Effector memory CD8-positive, alpha-beta T cell (primary cell): ENCODE data around the gene ACTL7A.

ENCODE experiments used
- ATAC-seq: fragments of 150-1000 bp; cut with Tn5 transposase; replicated peaks from 2 replicates; pipeline ENCODE4 v1.10.0; 2021; ENCODE audit warnings: mild to moderate bottlenecking, moderate library complexity
- DNase-seq, 3 experiments: peaks; one replicate each; pipeline ENCODE4 v3.0.0; 2021
- H3K27ac Mint-ChIP-seq, 2 donors: one replicate each; pipeline ENCODE4 v1.8.0; 2022; ENCODE audit warnings: mild to moderate bottlenecking in 2 of 2, mixed read lengths in 2 of 2, moderate library complexity in 2 of 2
- H3K27me3 Mint-ChIP-seq, 2 donors: one replicate each; pipeline ENCODE4 v1.8.0; 2022; ENCODE audit warnings: mixed read lengths in 2 of 2
- H3K36me3 Mint-ChIP-seq: one replicate; pipeline ENCODE4 v1.8.0; 2022; ENCODE audit warnings: mild to moderate bottlenecking, moderate library complexity, mixed read lengths; ENCODE audit not compliant: insufficient read depth
- H3K4me1 Mint-ChIP-seq, 2 donors: one replicate each; pipeline ENCODE4 v1.8.0; 2022; ENCODE audit warnings: low read depth in 2 of 2, mixed read lengths in 2 of 2
- H3K4me3 Mint-ChIP-seq, 2 donors: one replicate each; pipeline ENCODE4 v1.8.0; 2022; ENCODE audit warnings: mild to moderate bottlenecking in 2 of 2, mixed read lengths in 2 of 2, moderate library complexity in 2 of 2
- H3K9me3 Mint-ChIP-seq, 2 donors: one replicate each; pipeline ENCODE4 v1.8.0; 2022; ENCODE audit warnings: mixed read lengths in 2 of 2

ACTL7A gene

GRCh38 chr9:108854641-108855528, 7.2 kb upstream of the ACTL7A start:
- H3K4me1 Mint-ChIP-seq, result no peaks in the 10 kb centered on the region
- no peak for DNase-seq
- no peak overlapping the region for H3K27ac Mint-ChIP-seq
- H3K9me3 Mint-ChIP-seq, result no peaks in the 10 kb centered on the region
- H3K36me3 Mint-ChIP-seq, result no peaks in the 10 kb centered on the region
- H3K4me3 Mint-ChIP-seq, result no peak overlapping the region
- no peak for ATAC-seq
- peaks cover 25 to 34% of the 10 kb centered on the region in 2 donors for H3K27me3 Mint-ChIP-seq

DNA sequence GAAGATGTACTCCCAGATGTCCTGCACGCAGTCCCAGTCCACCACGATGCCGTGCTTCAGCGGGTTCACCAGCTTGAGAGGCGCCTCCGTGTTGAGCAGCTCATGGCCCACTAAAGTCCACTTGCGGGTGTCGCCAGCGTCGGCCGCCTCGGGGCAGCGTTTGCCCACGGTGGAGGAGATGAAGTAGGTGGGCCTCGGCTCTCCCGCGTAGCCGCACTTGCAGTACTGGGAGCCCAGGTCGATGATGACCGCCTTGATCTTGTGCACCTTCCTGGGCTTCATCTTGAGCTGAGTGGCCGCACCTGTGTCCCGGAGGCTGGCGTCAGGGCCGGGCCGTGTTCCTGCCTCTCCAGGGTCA, 6.6 kb upstream of the ACTL7A start:
- no peaks in the 10 kb centered on the region for H3K9me3 Mint-ChIP-seq
- ATAC-seq (no peak), DNase-seq (no peak)
- no peak overlapping the region for H3K4me3 Mint-ChIP-seq
- no peaks in the 10 kb centered on the region for H3K36me3 Mint-ChIP-seq
- H3K4me1 Mint-ChIP-seq, result no peaks in the 10 kb centered on the region
- no peak overlapping the region for H3K27ac Mint-ChIP-seq
- peaks cover 25 to 33% of the 10 kb centered on the region in 2 donors for H3K27me3 Mint-ChIP-seq

GRCh38 chr9:108855888-108856287, 6.2 kb upstream of the ACTL7A start, which contains the start of gene ACTL7B:
TSS of gene ACTL7B (minus strand) at chr9:108855986. CDS start at chr9:108855930, 56 bp downstream.
- H3K4me3 Mint-ChIP-seq, result no peak within 1 kb of the TSS
- no peak within 1 kb of the TSS for H3K27ac Mint-ChIP-seq
- H3K9me3 Mint-ChIP-seq, result no peaks in the 10 kb centered on the region
- H3K4me1 Mint-ChIP-seq, result no peaks in the 10 kb centered on the region
- peaks cover 25 to 33% of the 10 kb centered on the region in 2 donors for H3K27me3 Mint-ChIP-seq
- ATAC-seq (no peak), DNase-seq (no peak)
- H3K36me3 Mint-ChIP-seq, result no peaks in the 10 kb centered on the region

DNA sequence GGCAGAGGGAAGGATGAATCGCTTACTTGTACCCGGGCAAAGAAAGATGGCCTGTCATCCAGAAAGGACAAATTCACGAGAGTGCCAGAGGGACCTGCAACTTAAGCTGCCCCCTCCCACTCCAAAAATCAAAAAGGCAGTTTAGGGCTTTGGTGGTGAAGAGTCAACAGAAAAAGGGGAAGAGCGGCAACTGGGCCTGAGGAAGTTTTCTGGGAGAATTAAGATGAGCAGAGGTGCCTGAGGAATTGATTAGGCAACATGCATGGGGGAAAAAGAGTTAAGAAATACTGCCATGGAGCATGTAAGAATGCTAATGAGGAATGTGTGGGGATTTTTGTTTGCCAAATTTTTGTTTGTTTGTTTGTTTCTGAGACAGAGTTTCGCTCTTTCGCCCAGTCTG, 4.5 kb upstream of the ACTL7A start:
- Mint-ChIP-seq H3K27me3 (peaks cover 14 to 17% of the 10 kb centered on the region in 2 donors), H3K9me3 (no peaks in the 10 kb centered on the region), H3K36me3 (no peaks in the 10 kb centered on the region), H3K4me1 (no peaks in the 10 kb centered on the region), H3K4me3 (peak overlapping the region in 1 of 2 donors; percentile 23), H3K27ac (no peak overlapping the region)
- DNase-seq, result no peak
- ATAC-seq, result no peak

- DNase-seq, result no peak
- Mint-ChIP-seq H3K4me1 (no peaks in the 10 kb centered on the region), H3K36me3 (no peaks in the 10 kb centered on the region), H3K27ac (no peak overlapping the region), H3K9me3 (no peaks in the 10 kb centered on the region), H3K27me3 (peaks cover 0 to 5% of the 10 kb centered on the region in 2 donors), H3K4me3 (no peak overlapping the region)
- ATAC-seq, result no peak
These were observed 2.5 kb upstream of the ACTL7A start for GRCh38 chr9:108859459-108860114.

DNA sequence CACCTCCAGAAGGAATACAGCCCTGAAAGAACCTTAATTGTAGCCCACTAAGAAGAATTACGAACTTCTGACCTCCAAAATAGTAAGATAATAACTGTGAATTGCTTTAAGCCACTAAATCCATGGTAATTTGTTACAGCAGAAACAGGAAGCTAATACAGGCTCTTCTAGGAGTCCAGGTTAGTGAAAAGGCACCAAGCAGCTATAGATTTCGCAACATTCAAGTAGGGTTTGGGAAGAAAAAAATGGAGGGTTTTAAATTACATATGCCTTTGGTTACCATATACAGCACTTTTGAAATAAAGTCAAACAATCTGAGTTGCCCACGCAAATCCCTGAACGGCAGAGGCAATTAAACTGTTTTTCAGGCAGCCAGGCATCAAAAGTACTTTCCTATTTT, 1.7 kb upstream of the ACTL7A start:
- Mint-ChIP-seq H3K27ac (no peak overlapping the region), H3K36me3 (no peaks in the 10 kb centered on the region), H3K4me3 (no peak overlapping the region), H3K9me3 (no peaks in the 10 kb centered on the region), H3K4me1 (no peaks in the 10 kb centered on the region), H3K27me3 (peaks cover 0 to 5% of the 10 kb centered on the region in 2 donors)
- DNase-seq (no peak), ATAC-seq (no peak)

DNA sequence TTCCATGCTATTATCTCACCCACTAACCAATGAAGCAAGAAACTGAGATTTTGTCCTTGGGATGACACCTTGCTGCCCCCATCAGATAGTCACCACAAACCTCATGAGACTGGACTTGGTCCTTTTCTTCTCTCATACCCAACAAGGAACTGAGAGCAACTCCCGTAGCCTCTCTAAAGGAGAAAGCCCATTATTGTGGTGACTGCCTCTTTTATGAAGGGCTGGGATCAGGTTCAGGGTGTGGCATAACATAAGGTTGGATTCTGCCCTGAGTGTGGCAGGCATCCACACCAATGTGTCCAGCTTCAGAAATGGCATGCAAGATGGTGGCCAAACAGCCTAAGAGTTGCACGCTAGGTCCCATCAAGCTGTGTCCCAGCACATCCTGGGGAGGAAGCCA, 1.3 kb upstream of the ACTL7A start:
- ATAC-seq (no peak), DNase-seq (no peak)
- Mint-ChIP-seq H3K27me3 (peaks cover 0 to 5% of the 10 kb centered on the region in 2 donors), H3K9me3 (no peaks in the 10 kb centered on the region), H3K27ac (no peak overlapping the region), H3K4me1 (no peaks in the 10 kb centered on the region), H3K4me3 (no peak overlapping the region), H3K36me3 (no peaks in the 10 kb centered on the region)

- ATAC-seq (no peak), DNase-seq (no peak)
- no peak overlapping the region for H3K27ac Mint-ChIP-seq
- H3K4me1 Mint-ChIP-seq, result no peaks in the 10 kb centered on the region
- no peaks in the 10 kb centered on the region for H3K36me3 Mint-ChIP-seq
- no peak overlapping the region for H3K4me3 Mint-ChIP-seq
- no peaks in the 10 kb centered on the region for H3K9me3 Mint-ChIP-seq
- peaks cover 0 to 5% of the 10 kb centered on the region in 2 donors for H3K27me3 Mint-ChIP-seq
These were observed 602 bp upstream of the ACTL7A start for GRCh38 chr9:108861464-108861863.

DNA sequence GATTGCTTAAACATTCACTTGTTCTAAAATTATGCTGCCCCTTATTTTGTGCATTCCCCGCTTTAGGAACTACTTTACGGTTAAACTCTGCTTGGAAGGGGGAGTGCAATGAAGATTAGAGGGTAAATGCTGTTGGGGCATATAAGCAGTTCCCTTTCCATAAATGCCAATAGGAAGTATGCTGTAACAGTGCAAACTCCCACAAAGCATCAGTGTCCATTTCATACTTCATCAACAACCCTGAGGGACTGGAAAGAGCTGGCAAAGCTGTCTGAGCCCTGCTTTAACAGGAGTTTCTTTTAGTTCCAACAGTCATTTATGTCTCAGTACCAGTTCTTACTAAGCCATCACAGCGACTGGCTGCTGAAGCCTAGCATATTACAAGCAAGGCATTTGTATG, 1.8 kb downstream of the ACTL7A start:
- H3K27ac Mint-ChIP-seq, result no peak overlapping the region
- peaks cover 4% of the 10 kb centered on the region for H3K36me3 Mint-ChIP-seq
- DNase-seq (no peak), ATAC-seq (no peak)
- no peaks in the 10 kb centered on the region for H3K4me1 Mint-ChIP-seq
- no peak overlapping the region for H3K4me3 Mint-ChIP-seq
- no peaks in the 10 kb centered on the region for H3K27me3 Mint-ChIP-seq
- H3K9me3 Mint-ChIP-seq, result no peaks in the 10 kb centered on the region

DNA sequence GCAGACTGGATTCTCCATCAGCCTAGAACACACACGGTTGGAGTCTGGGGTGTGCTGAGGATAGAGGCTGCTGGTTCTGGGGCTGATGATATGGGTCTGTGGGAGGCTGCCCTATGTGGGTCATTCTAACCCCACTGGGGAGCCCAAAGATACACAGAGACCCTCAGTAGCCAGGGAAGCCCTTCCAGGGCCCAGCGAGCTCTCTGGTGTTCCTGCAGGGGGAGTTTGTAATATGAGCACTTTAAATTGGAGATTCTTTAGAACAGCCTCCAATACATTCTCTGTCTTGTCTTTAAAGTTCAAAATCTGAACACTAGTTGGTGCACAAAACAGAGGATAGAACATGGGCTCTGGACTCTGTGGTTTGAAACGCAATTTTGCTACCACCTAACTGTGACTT, 2.4 kb downstream of the ACTL7A start:
- no peaks in the 10 kb centered on the region for H3K27me3 Mint-ChIP-seq
- H3K36me3 Mint-ChIP-seq, result peaks cover 9% of the 10 kb centered on the region
- no peak overlapping the region for H3K27ac Mint-ChIP-seq
- H3K4me3 Mint-ChIP-seq, result no peak overlapping the region
- H3K9me3 Mint-ChIP-seq, result no peaks in the 10 kb centered on the region
- no peaks in the 10 kb centered on the region for H3K4me1 Mint-ChIP-seq
- DNase-seq (no peak), ATAC-seq (no peak)

GRCh38 chr9:108865037-108865436, 3.0 kb downstream of the ACTL7A start:
- DNase-seq (no peak), ATAC-seq (no peak)

DNA sequence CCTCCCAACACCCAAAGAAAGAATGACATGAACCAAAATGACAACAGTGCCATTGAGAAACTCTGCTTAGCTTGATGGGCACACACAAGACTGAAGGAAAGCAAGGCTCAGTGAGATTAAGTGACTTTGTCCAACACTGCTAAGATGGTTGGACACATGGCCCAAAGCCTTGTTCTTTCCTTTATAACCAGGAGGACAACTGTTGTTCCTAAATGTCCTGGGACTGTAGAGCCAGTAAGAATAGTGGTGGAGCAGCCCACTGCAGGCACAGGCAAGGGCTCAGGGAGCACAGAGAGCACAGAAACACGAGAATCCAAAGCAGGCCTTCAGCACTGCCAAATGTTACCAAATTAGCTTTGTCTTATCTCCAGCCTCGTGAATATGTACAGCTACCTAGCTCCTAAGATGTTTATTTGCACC, 3.9 kb downstream of the ACTL7A start:
- Mint-ChIP-seq H3K4me3 (no peak overlapping the region), H3K27ac (no peak overlapping the region), H3K9me3 (no peaks in the 10 kb centered on the region), H3K27me3 (no peaks in the 10 kb centered on the region), H3K36me3 (peaks cover 19% of the 10 kb centered on the region), H3K4me1 (no peaks in the 10 kb centered on the region)
- DNase-seq (no peak), ATAC-seq (no peak)

More at GRCh38 chr9:108865037-108865436, 3.0 kb downstream of the ACTL7A start:
- no peaks in the 10 kb centered on the region for H3K4me1 Mint-ChIP-seq
- H3K36me3 Mint-ChIP-seq, result peaks cover 13% of the 10 kb centered on the region
- no peak overlapping the region for H3K27ac Mint-ChIP-seq
- H3K4me3 Mint-ChIP-seq, result no peak overlapping the region
- H3K9me3 Mint-ChIP-seq, result no peaks in the 10 kb centered on the region
- H3K27me3 Mint-ChIP-seq, result no peaks in the 10 kb centered on the region

GRCh38 chr9:108867116-108867515, 5.0 kb downstream of the ACTL7A start:
- H3K9me3 Mint-ChIP-seq, result no peaks in the 10 kb centered on the region
- H3K27me3 Mint-ChIP-seq, result no peaks in the 10 kb centered on the region
- no peak overlapping the region for H3K27ac Mint-ChIP-seq
- H3K4me1 Mint-ChIP-seq, result no peaks in the 10 kb centered on the region
- peaks cover 27% of the 10 kb centered on the region for H3K36me3 Mint-ChIP-seq
- ATAC-seq (no peak), DNase-seq (no peak)
- H3K4me3 Mint-ChIP-seq, result no peak overlapping the region

- DNase-seq (no peak), ATAC-seq (no peak)
- no peaks in the 10 kb centered on the region for H3K27me3 Mint-ChIP-seq
- H3K36me3 Mint-ChIP-seq, result peaks cover 33% of the 10 kb centered on the region
- H3K9me3 Mint-ChIP-seq, result no peaks in the 10 kb centered on the region
- H3K4me1 Mint-ChIP-seq, result no peaks in the 10 kb centered on the region
- no peak overlapping the region for H3K4me3 Mint-ChIP-seq
- peak overlapping the region in 1 of 2 donors; percentile 20 for H3K27ac Mint-ChIP-seq
These were observed 5.8 kb downstream of the ACTL7A start for GRCh38 chr9:108867829-108868228.
